Measurements from ENCODE around the gene PVR. TPM values are rescaled to one million over a fixed set of nuclear protein-coding genes. Genes with fewer than 3 reads are reported as not detected.

PVR gene
- total RNA-seq, 2 donors from 2014 or later: 21.2 to 31.6 TPM

GRCh38 chr19:44704982-44705381, 61.3 kb downstream of the PVR start:
- no peaks in the 10 kb centered on the region for H3K27me3 ChIP-seq (ENCODE audit: control insufficient read depth, insufficient read depth, low read length, poor library complexity, severe bottlenecking)
- no peak overlapping the region for H3K27ac ChIP-seq (ENCODE audit: low read depth, low read length)
- H3K4me3 Mint-ChIP-seq: no peak overlapping the region
- no peaks in the 10 kb centered on the region for H3K36me3 ChIP-seq (ENCODE audit: control insufficient read depth, insufficient read depth, low read length)
- no peaks in the 10 kb centered on the region for H3K9me3 Mint-ChIP-seq
- H3K27ac Mint-ChIP-seq: no peak overlapping the region
- TF ChIP-seq, protein P1, sequence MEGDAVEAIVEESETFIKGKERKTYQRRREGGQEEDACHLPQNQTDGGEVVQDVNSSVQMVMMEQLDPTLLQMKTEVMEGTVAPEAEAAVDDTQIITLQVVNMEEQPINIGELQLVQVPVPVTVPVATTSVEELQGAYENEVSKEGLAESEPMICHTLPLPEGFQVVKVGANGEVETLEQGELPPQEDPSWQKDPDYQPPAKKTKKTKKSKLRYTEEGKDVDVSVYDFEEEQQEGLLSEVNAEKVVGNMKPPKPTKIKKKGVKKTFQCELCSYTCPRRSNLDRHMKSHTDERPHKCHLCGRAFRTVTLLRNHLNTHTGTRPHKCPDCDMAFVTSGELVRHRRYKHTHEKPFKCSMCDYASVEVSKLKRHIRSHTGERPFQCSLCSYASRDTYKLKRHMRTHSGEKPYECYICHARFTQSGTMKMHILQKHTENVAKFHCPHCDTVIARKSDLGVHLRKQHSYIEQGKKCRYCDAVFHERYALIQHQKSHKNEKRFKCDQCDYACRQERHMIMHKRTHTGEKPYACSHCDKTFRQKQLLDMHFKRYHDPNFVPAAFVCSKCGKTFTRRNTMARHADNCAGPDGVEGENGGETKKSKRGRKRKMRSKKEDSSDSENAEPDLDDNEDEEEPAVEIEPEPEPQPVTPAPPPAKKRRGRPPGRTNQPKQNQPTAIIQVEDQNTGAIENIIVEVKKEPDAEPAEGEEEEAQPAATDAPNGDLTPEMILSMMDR (conservative IDR thresholded peaks at IDR 0.05): no peak
- H3K4me1 ChIP-seq (ENCODE audit: control insufficient read depth, insufficient read depth, low read length): no peaks in the 10 kb centered on the region
- no peaks in the 10 kb centered on the region for H3K4me1 Mint-ChIP-seq
- H3K4me3 ChIP-seq (ENCODE audit: low read length): no peak overlapping the region
- no peak for DNase-seq
- H3K9ac ChIP-seq (ENCODE audit: extremely low read depth, low read length, poor library complexity, severe bottlenecking): no peak overlapping the region
- no peaks in the 10 kb centered on the region for H3K9me3 ChIP-seq (ENCODE audit: control insufficient read depth, low read length)
- WGBS, 2 experiments (ENCODE audit: insufficient coverage in 1 of 2, insufficient read length in 1 of 2): 93% methylated on average over 1 of the region's 1 CpG; no CpG with 5 or more reads in 1 of the 2 experiments
- no peaks in the 10 kb centered on the region for H3K27me3 Mint-ChIP-seq (ENCODE audit: insufficient read depth)
- no peaks in the 10 kb centered on the region for H3K36me3 Mint-ChIP-seq (ENCODE audit: low read depth)

DNA sequence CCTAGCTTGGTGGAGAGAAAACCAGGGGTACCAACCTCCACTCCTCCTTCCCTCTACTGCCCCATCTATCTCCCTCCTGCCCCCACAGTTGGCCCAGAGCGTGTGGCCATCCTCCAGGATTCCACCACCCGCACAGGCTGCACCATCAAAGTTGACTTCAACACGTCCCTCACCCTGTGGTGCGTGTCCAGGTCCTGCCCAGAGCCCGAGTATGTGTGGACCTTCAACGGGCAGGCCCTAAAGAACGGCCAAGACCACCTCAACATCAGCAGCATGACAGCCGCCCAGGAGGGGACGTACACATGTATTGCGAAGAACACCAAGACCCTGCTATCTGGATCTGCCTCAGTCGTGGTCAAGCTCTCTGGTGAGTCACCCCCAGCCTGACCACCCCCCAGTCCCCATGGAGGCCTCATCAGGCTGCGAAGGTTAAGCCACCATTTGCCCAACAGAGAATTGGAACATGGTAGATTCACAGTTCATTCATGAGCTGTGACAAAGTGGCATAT, 61.8 kb downstream of the PVR start:
- Histone ChIP-seq H3K4me3 (ENCODE audit: low read length) (no peak overlapping the region), H3K9ac (ENCODE audit: extremely low read depth, low read length, poor library complexity, severe bottlenecking) (no peak overlapping the region), H3K36me3 (ENCODE audit: control insufficient read depth, insufficient read depth, low read length) (no peaks in the 10 kb centered on the region), H3K4me1 (ENCODE audit: control insufficient read depth, insufficient read depth, low read length) (no peaks in the 10 kb centered on the region), H3K9me3 (ENCODE audit: control insufficient read depth, low read length) (no peaks in the 10 kb centered on the region), H3K27me3 (ENCODE audit: control insufficient read depth, insufficient read depth, low read length, poor library complexity, severe bottlenecking) (no peaks in the 10 kb centered on the region), H3K27ac (ENCODE audit: low read depth, low read length) (no peak overlapping the region)
- H3K4me3 Mint-ChIP-seq: no peak overlapping the region
- no peaks in the 10 kb centered on the region for H3K36me3 Mint-ChIP-seq (ENCODE audit: low read depth)
- H3K9me3 Mint-ChIP-seq: no peaks in the 10 kb centered on the region
- H3K4me1 Mint-ChIP-seq: no peaks in the 10 kb centered on the region
- TF ChIP-seq, protein P1 (conservative IDR thresholded peaks at IDR 0.05): no peak
- H3K27ac Mint-ChIP-seq: no peak overlapping the region
- peaks cover 2% of the 10 kb centered on the region for H3K27me3 Mint-ChIP-seq (ENCODE audit: insufficient read depth)
- WGBS, 2 experiments (ENCODE audit: insufficient coverage in 1 of 2, insufficient read length in 1 of 2): 88 to 94% methylated on average over 6 to 12 of the region's 12 CpGs
- no peak for DNase-seq

- H3K27me3 Mint-ChIP-seq (ENCODE audit: insufficient read depth): peaks cover 2% of the 10 kb centered on the region
- DNase-seq: no peak
- WGBS, 2 experiments (ENCODE audit: insufficient coverage in 1 of 2, insufficient read length in 1 of 2): 90 to 100% methylated on average over 3 to 6 of the region's 6 CpGs
- H3K4me1 ChIP-seq (ENCODE audit: control insufficient read depth, insufficient read depth, low read length): no peaks in the 10 kb centered on the region
- H3K9me3 ChIP-seq (ENCODE audit: control insufficient read depth, low read length): no peaks in the 10 kb centered on the region
- H3K4me3 ChIP-seq (ENCODE audit: low read length): no peak overlapping the region
- H3K9me3 Mint-ChIP-seq: no peaks in the 10 kb centered on the region
- TF ChIP-seq, protein P1 (conservative IDR thresholded peaks at IDR 0.05): no peak
- H3K9ac ChIP-seq (ENCODE audit: extremely low read depth, low read length, poor library complexity, severe bottlenecking): no peak overlapping the region
- H3K27ac Mint-ChIP-seq: no peak overlapping the region
- no peak overlapping the region for H3K4me3 Mint-ChIP-seq
- no peaks in the 10 kb centered on the region for H3K36me3 ChIP-seq (ENCODE audit: control insufficient read depth, insufficient read depth, low read length)
- no peak overlapping the region for H3K27ac ChIP-seq (ENCODE audit: low read depth, low read length)
- no peaks in the 10 kb centered on the region for H3K36me3 Mint-ChIP-seq (ENCODE audit: low read depth)
- no peaks in the 10 kb centered on the region for H3K27me3 ChIP-seq (ENCODE audit: control insufficient read depth, insufficient read depth, low read length, poor library complexity, severe bottlenecking)
- no peaks in the 10 kb centered on the region for H3K4me1 Mint-ChIP-seq
These were observed 63.0 kb downstream of the PVR start for GRCh38 chr19:44706506-44707236.

Data from endodermal cell (in vitro differentiated cells).